CD4-positive, alpha-beta T cell (primary cell): Measurements from ENCODE around the gene AKAP17A. TPM values are rescaled to one million over a fixed set of nuclear protein-coding genes. Genes with fewer than 3 reads are reported as not detected.

ENCODE experiments used
- ATAC-seq: fragments of 200-7000 bp; cut with Tn5 transposase; one replicate; pipeline ENCODE4 v1.10.0; 2022; ENCODE audit warnings: mild to moderate bottlenecking; ENCODE audit not compliant: poor library complexity
- CTCF ChIA-PET: fragments of 350-600 bp; sonication (Branson Sonifier 250); formaldehyde crosslinking; loops from one replicate; lab custom pipeline; 2021; ENCODE audit warnings: antibody characterized with exemption, inconsistent platforms; lab: Charles Lee
- POLR2A ChIA-PET: fragments of 350-600 bp; sonication (Branson Sonifier 250); formaldehyde crosslinking; loops from one replicate; lab custom pipeline; 2021; ENCODE audit warnings: antibody characterized with exemption, inconsistent platforms; lab: Charles Lee
- DNase-seq, 14 experiments: peaks; one replicate each; pipeline ENCODE4 v3.0.0-alpha.2; 2013 to 2020; ENCODE audit warnings: mixed read lengths in 2 of 14
- H3K27ac ChIP-seq, 2 donors: one replicate each; pipeline versions ENCODE4 v1.5.1 to v1.7.0; 2013; ENCODE audit warnings: low read length in 2 of 2, low read depth in 1 of 2, mild to moderate bottlenecking in 1 of 2
- H3K27me3 ChIP-seq, 2 experiments: 1 replicate in 1 of 2; 2 replicates in 1 of 2; pipeline versions ENCODE4 v1.6.1 to v1.7.0; 2013; ENCODE audit warnings: low read length in 2 of 2, control low read depth in 1 of 2, mild to moderate bottlenecking in 1 of 2, moderate library complexity in 1 of 2; ENCODE audit not compliant: insufficient read depth in 2 of 2, control insufficient read depth in 1 of 2
- H3K36me3 ChIP-seq: one replicate; pipeline ENCODE4 v1.6.1; 2013; ENCODE audit warnings: low read length, control low read depth; ENCODE audit not compliant: insufficient read depth
- H3K4me1 ChIP-seq: one replicate; pipeline ENCODE4 v1.6.1; 2013; ENCODE audit warnings: low read length, control low read depth; ENCODE audit not compliant: insufficient read depth
- H3K4me3 ChIP-seq: one replicate; pipeline ENCODE4 v1.5.1; 2013; ENCODE audit warnings: mild to moderate bottlenecking, low read length, moderate library complexity
- H3K9me3 ChIP-seq, 2 experiments: 1 replicate in 1 of 2; 2 replicates in 1 of 2; pipeline versions ENCODE4 v1.6.1 to v1.7.0; 2013; ENCODE audit warnings: low read length in 2 of 2, mild to moderate bottlenecking in 2 of 2, control low read depth in 1 of 2, moderate library complexity in 1 of 2; ENCODE audit not compliant: control insufficient read depth in 1 of 2, insufficient read depth in 1 of 2
- H3K27ac Mint-ChIP-seq: one replicate; pipeline ENCODE4 v1.8.0; 2020; ENCODE audit warnings: mixed read lengths
- H3K27me3 Mint-ChIP-seq: one replicate; pipeline ENCODE4 v1.8.0; 2021; ENCODE audit warnings: mixed read lengths
- H3K36me3 Mint-ChIP-seq: one replicate; pipeline ENCODE4 v1.8.0; 2021; ENCODE audit warnings: low read depth, mixed read lengths
- H3K4me1 Mint-ChIP-seq: one replicate; pipeline ENCODE4 v1.8.0; 2021; ENCODE audit warnings: low read depth, mixed read lengths
- H3K4me3 Mint-ChIP-seq: one replicate; pipeline ENCODE4 v1.8.0; 2020; ENCODE audit warnings: mild to moderate bottlenecking, mixed read lengths
- H3K9me3 Mint-ChIP-seq: one replicate; pipeline ENCODE4 v1.8.0; 2020; ENCODE audit warnings: mixed read lengths
- CTCF ChIP-seq: fragments of 200-600 bp; IDR thresholded peaks from one replicate; pipeline ENCODE4 v1.8.0; 2022; ENCODE audit warnings: antibody characterized with exemption, mild to moderate bottlenecking
- intact Hi-C, 2 experiments: fragments of 100-400 bp; cut with DNase I in 1 of 2; cut with micrococcal nuclease in 1 of 2; formaldehyde crosslinking; loops; one replicate each; pipeline versions ENCODE4 v1.15.1 to v1.9.0; 2023 to 2025; cut with DNase I, micrococcal nuclease
- total RNA-seq, 174 experiments: library from RNA in 2 of 174; stranded (reverse) in 2 of 174; gene quantifications; one replicate each; pipeline ENCODE4 v1.2.3 and lab custom pipeline; 2021 to 2026

AKAP17A gene
- total RNA-seq, 2 experiments from 2014 or later, result 143 to 149 TPM

- H3K27ac ChIP-seq, result no peak overlapping the region
- Mint-ChIP-seq H3K4me3 (no peak overlapping the region), H3K27me3 (no peaks in the 10 kb centered on the region), H3K36me3 (no peaks in the 10 kb centered on the region), H3K27ac (no peak overlapping the region), H3K9me3 (no peaks in the 10 kb centered on the region), H3K4me1 (no peaks in the 10 kb centered on the region)
- no peaks in the 10 kb centered on the region for H3K4me1 ChIP-seq
- ATAC-seq, result no peak
- ChIA-PET POLR2A (no interaction called here), CTCF (no interaction called here)
- no peaks in the 10 kb centered on the region for H3K9me3 ChIP-seq
- H3K4me3 ChIP-seq, result no peak overlapping the region
- TF ChIP-seq CTCF, result no peak
- no peak for DNase-seq
- H3K36me3 ChIP-seq, result no peaks in the 10 kb centered on the region
- H3K27me3 ChIP-seq, result no peaks in the 10 kb centered on the region
- intact Hi-C loops, result no loop called here
Observed at GRCh38 chrX:1610736-1611135, 19.3 kb downstream of the AKAP17A start.

- ChIA-PET CTCF (no interaction called here), POLR2A (no interaction called here)
- Histone ChIP-seq H3K9me3 (no peaks in the 10 kb centered on the region), H3K4me1 (no peaks in the 10 kb centered on the region), H3K4me3 (no peak overlapping the region), H3K27ac (no peak overlapping the region), H3K27me3 (no peaks in the 10 kb centered on the region), H3K36me3 (no peaks in the 10 kb centered on the region)
- Mint-ChIP-seq H3K36me3 (no peaks in the 10 kb centered on the region), H3K4me1 (no peaks in the 10 kb centered on the region), H3K9me3 (no peaks in the 10 kb centered on the region), H3K4me3 (no peak overlapping the region), H3K27me3 (no peaks in the 10 kb centered on the region), H3K27ac (no peak overlapping the region)
- ATAC-seq (no peak), DNase-seq (no peak)
- TF ChIP-seq CTCF, result no peak
- intact Hi-C loops, result no loop called here
Observed at GRCh38 chrX:1612641-1613286, 21.4 kb downstream of the AKAP17A start.

GRCh38 chrX:1614927-1615326 lies 23.5 kb downstream of the AKAP17A start, which contains the start of gene ASMT:
ASMT (plus strand) TSS chrX:1615059; CDS start chrX:1615200, 141 bp downstream.
- Mint-ChIP-seq H3K27me3 (no peaks in the 10 kb centered on the region), H3K4me1 (no peaks in the 10 kb centered on the region), H3K4me3 (no peak within 1 kb of the TSS), H3K36me3 (no peaks in the 10 kb centered on the region), H3K27ac (no peak within 1 kb of the TSS), H3K9me3 (no peaks in the 10 kb centered on the region)
- intact Hi-C loops, result no loop called here
- Histone ChIP-seq H3K4me3 (no peak within 1 kb of the TSS), H3K9me3 (no peaks in the 10 kb centered on the region), H3K36me3 (no peaks in the 10 kb centered on the region), H3K27me3 (no peaks in the 10 kb centered on the region), H3K27ac (no peak within 1 kb of the TSS), H3K4me1 (no peaks in the 10 kb centered on the region)
- DNase-seq, result no peak
- ChIA-PET POLR2A (no interaction called here), CTCF (no interaction called here)
- no peak for ATAC-seq
- TF ChIP-seq CTCF, result no peak
